MM.1S (cell line): ENCODE measurements around the gene CTAG1B.

Source experiments
- DNase-seq: peaks from one replicate; pipeline ENCODE4 v3.0.0-alpha.2; 2015
- H2AFZ ChIP-seq: fragments of 300-600 bp; sonication (generic); 2 replicates; pipeline ENCODE4 v1.6.0; 2016; ENCODE audit warnings: antibody characterized with exemption, low read length
- H3F3A ChIP-seq: fragments of 300-600 bp; sonication (generic); 2 replicates; pipeline ENCODE4 v1.6.1; 2016; ENCODE audit warnings: mild to moderate bottlenecking, antibody characterized with exemption, low read length, moderate library complexity, mixed read lengths; ENCODE audit not compliant: insufficient read depth
- H3K27ac ChIP-seq: fragments of 300-600 bp; sonication (generic); 2 replicates; pipeline ENCODE4 v1.5.1; 2016; ENCODE audit warnings: mild to moderate bottlenecking, low read length
- H3K27me3 ChIP-seq: fragments of 300-600 bp; sonication (generic); replicated peaks from 2 replicates; pipeline ENCODE4 v1.6.0; 2016; ENCODE audit warnings: low read length; ENCODE audit not compliant: insufficient read depth
- H3K36me3 ChIP-seq: fragments of 300-600 bp; sonication (generic); replicated peaks from 2 replicates; pipeline ENCODE4 v1.6.1; 2016; ENCODE audit warnings: mild to moderate bottlenecking, low read length, mixed read lengths; ENCODE audit not compliant: insufficient read depth
- H3K4me1 ChIP-seq: fragments of 300-600 bp; sonication (generic); 2 replicates; pipeline ENCODE4 v1.6.1; 2016; ENCODE audit warnings: low read length, mixed read lengths
- H3K4me2 ChIP-seq: fragments of 300-600 bp; sonication (generic); 2 replicates; pipeline ENCODE4 v1.6.0; 2016; ENCODE audit warnings: low read depth, low read length
- H3K4me3 ChIP-seq: fragments of 300-600 bp; sonication (generic); 2 replicates; pipeline ENCODE4 v1.5.1; 2016; ENCODE audit warnings: low read length, mixed read lengths
- H3K79me2 ChIP-seq: fragments of 300-600 bp; sonication (generic); 2 replicates; pipeline ENCODE4 v1.6.1; 2016; ENCODE audit warnings: mixed run types, low read length, mixed read lengths
- H3K9ac ChIP-seq: fragments of 300-600 bp; sonication (generic); 2 replicates; pipeline ENCODE4 v1.6.1; 2016; ENCODE audit warnings: low read length, mixed read lengths
- H3K9me2 ChIP-seq: fragments of 300-600 bp; sonication (generic); replicated peaks from 2 replicates; pipeline ENCODE4 v1.6.1; 2016; ENCODE audit warnings: mild to moderate bottlenecking, low read length, mixed read lengths; ENCODE audit not compliant: insufficient read depth
- H3K9me3 ChIP-seq: fragments of 300-600 bp; sonication (generic); replicated peaks from 2 replicates; pipeline ENCODE4 v1.6.1; 2016; ENCODE audit warnings: mild to moderate bottlenecking, low read length, mixed read lengths; ENCODE audit not compliant: insufficient read depth
- H4K20me1 ChIP-seq: fragments of 300-600 bp; sonication (generic); 2 replicates; pipeline ENCODE4 v1.6.1; 2016; ENCODE audit warnings: mild to moderate bottlenecking, low read length, moderate library complexity, mixed read lengths; ENCODE audit not compliant: insufficient read depth
- CTCF ChIP-seq: fragments of 300-600 bp; sonication (generic); IDR thresholded peaks from 2 replicates; pipeline ENCODE4 v1.5.1; 2016; ENCODE audit warnings: antibody characterized with exemption, low read length, mixed read lengths
- EZH2 ChIP-seq: fragments of 300-600 bp; sonication (generic); optimal IDR thresholded peaks from 2 replicates; pipeline ENCODE3; 2017; ENCODE audit warnings: low read depth, mild to moderate bottlenecking, antibody characterized with exemption, low read length, mixed read lengths
- EZH2phosphoT487 ChIP-seq: fragments of 300-600 bp; sonication (generic); IDR thresholded peaks from 2 replicates; pipeline ENCODE4 v1.6.1; 2018; ENCODE audit warnings: antibody characterized with exemption, low read length

CTAG1B gene

GRCh38 chrX:154602766-154603437 lies 16.2 kb downstream of the CTAG1B start:
- Histone ChIP-seq H3K9me2 (no peaks in the 10 kb centered on the region), H3K4me3 (no peak overlapping the region), H3K9ac (no peak overlapping the region), H3K27ac (no peak overlapping the region), H3K9me3 (no peaks in the 10 kb centered on the region), H3K4me2 (no peak overlapping the region), H3F3A (no peaks in the 10 kb centered on the region), H3K27me3 (no peaks in the 10 kb centered on the region), H3K4me1 (peaks cover 5% of the 10 kb centered on the region; the same call in 1 of the 2 replicates), H4K20me1 (no peaks in the 10 kb centered on the region), H3K79me2 (no peaks in the 10 kb centered on the region), H3K36me3 (no peaks in the 10 kb centered on the region), H2AFZ (no peak overlapping the region)
- DNase-seq, result no peak
- no peak for TF ChIP-seq EZH2phosphoT487
- TF ChIP-seq EZH2, result no peak
- TF ChIP-seq CTCF, result no peak

- H3K79me2 ChIP-seq, result no peaks in the 10 kb centered on the region
- H3K9me2 ChIP-seq, result no peaks in the 10 kb centered on the region
- H3K27me3 ChIP-seq, result no peaks in the 10 kb centered on the region
- no peak overlapping the region for H3K27ac ChIP-seq
- H4K20me1 ChIP-seq, result no peaks in the 10 kb centered on the region
- no peaks in the 10 kb centered on the region for H3K36me3 ChIP-seq
- H3K9me3 ChIP-seq, result no peaks in the 10 kb centered on the region
- no peak overlapping the region for H3K4me2 ChIP-seq
- peaks cover 5% of the 10 kb centered on the region; the same call in 1 of the 2 replicates for H3K4me1 ChIP-seq
- H3F3A ChIP-seq, result no peaks in the 10 kb centered on the region
- no peak overlapping the region for H3K9ac ChIP-seq
- no peak overlapping the region for H2AFZ ChIP-seq
- TF ChIP-seq EZH2, result no peak
- TF ChIP-seq CTCF, result no peak
- no peak for TF ChIP-seq EZH2phosphoT487
- H3K4me3 ChIP-seq, result no peak overlapping the region
- no peak for DNase-seq
Observed at GRCh38 chrX:154602226-154602625, 16.9 kb downstream of the CTAG1B start.

- DNase-seq, result no peak
- Histone ChIP-seq H3K4me1 (no peaks in the 10 kb centered on the region), H3K9me2 (no peaks in the 10 kb centered on the region), H3F3A (no peaks in the 10 kb centered on the region), H3K9ac (no peak overlapping the region), H4K20me1 (no peaks in the 10 kb centered on the region), H3K36me3 (no peaks in the 10 kb centered on the region), H3K79me2 (no peaks in the 10 kb centered on the region), H3K4me2 (no peak overlapping the region), H3K4me3 (no peak overlapping the region), H3K27ac (no peak overlapping the region), H3K9me3 (no peaks in the 10 kb centered on the region), H2AFZ (no peak overlapping the region), H3K27me3 (no peaks in the 10 kb centered on the region; the same call in 1 of the 2 replicates)
- TF ChIP-seq EZH2, result no peak
- no peak for TF ChIP-seq EZH2phosphoT487
- no peak for TF ChIP-seq CTCF
Observed at GRCh38 chrX:154600759-154601374, 18.2 kb downstream of the CTAG1B start.
